HUDEP-2 (cell line): ENCODE results near the gene SOX5.
"Not testable (repeated sequence)": the region's sequence is repeated elsewhere in the genome, so short reads cannot be mapped to it uniquely, and the experiment has no call there.

Source experiments
- DNase-seq, 76 experiments: peaks; one replicate each; lab custom pipeline; 2025; ENCODE audit not compliant: unreplicated experiment in 76 of 76; lab: John Stamatoyannopoulos, UW

The SOX5 gene

GRCh38 chr12:23763724-23764123 lies 185.7 kb downstream of the SOX5 start:
- no peak for DNase-seq

GRCh38 chr12:23760495-23760894 lies 189.0 kb downstream of the SOX5 start:
- DNase-seq: no peak

GRCh38 chr12:23758608-23759007 lies 190.9 kb downstream of the SOX5 start:
- no peak for DNase-seq

- no peak for DNase-seq
Measured at GRCh38 chr12:23757541-23757962, 191.9 kb downstream of the SOX5 start.

GRCh38 chr12:23756416-23756815 lies 193.1 kb downstream of the SOX5 start:
- DNase-seq: no peak

- no peak for DNase-seq
Measured at GRCh38 chr12:23753628-23754365, 195.7 kb downstream of the SOX5 start.

GRCh38 chr12:23752245-23752644 lies 197.2 kb downstream of the SOX5 start:
- DNase-seq: no peak

- no peak for DNase-seq
Measured at GRCh38 chr12:23751641-23752040, 197.8 kb downstream of the SOX5 start.

GRCh38 chr12:23750923-23751322 lies 198.5 kb downstream of the SOX5 start:
- DNase-seq: no peak

- no peak for DNase-seq
Measured at GRCh38 chr12:23744696-23745095, 204.8 kb downstream of the SOX5 start.

GRCh38 chr12:23742574-23742973 lies 206.9 kb downstream of the SOX5 start:
- no peak for DNase-seq

GRCh38 chr12:23731493-23731892 lies 218.0 kb downstream of the SOX5 start:
- no peak for DNase-seq

GRCh38 chr12:23731035-23731434 lies 218.4 kb downstream of the SOX5 start:
- no peak for DNase-seq

GRCh38 chr12:23729359-23729758 lies 220.1 kb downstream of the SOX5 start:
- no peak for DNase-seq

- DNase-seq: no peak
Measured at GRCh38 chr12:23726646-23727045, 222.8 kb downstream of the SOX5 start.

- DNase-seq: peak in 6 of 76 experiments; percentile 1 to 29 (median 10)
Measured at GRCh38 chr12:23722655-23723054, 226.8 kb downstream of the SOX5 start.

GRCh38 chr12:23721268-23721667 lies 228.2 kb downstream of the SOX5 start:
- DNase-seq: no peak

- no peak for DNase-seq
Measured at GRCh38 chr12:23719493-23719892, 230.0 kb downstream of the SOX5 start.

GRCh38 chr12:23710361-23710760 lies 239.1 kb downstream of the SOX5 start:
- DNase-seq: not testable (repeated sequence)

- no peak for DNase-seq
Measured at GRCh38 chr12:23708185-23708837, 241.2 kb downstream of the SOX5 start.

- DNase-seq: no peak
Measured at GRCh38 chr12:23707270-23707669, 242.2 kb downstream of the SOX5 start.
